Cardiac muscle cell (in vitro differentiated cells and primary cell): ENCODE results near the gene IFRD2. TPM values are rescaled to one million over a fixed set of nuclear protein-coding genes. Genes with fewer than 3 reads are reported as not detected.
"Not testable (repeated sequence)": the region's sequence is repeated elsewhere in the genome, so short reads cannot be mapped to it uniquely, and the experiment has no call there.

Experiments used
- DNase-seq, 2 donors: peaks; one replicate each; pipeline versions ENCODE4 v3.0.0 to v3.0.0-alpha.2; 2010 to 2017; ENCODE audit warnings: low read depth in 1 of 2, low spot score in 1 of 2
- H3K27ac ChIP-seq: fragments of 200-600 bp; sonication (generic); 2 replicates; pipeline ENCODE4 v1.5.1; 2016
- H3K27me3 ChIP-seq: fragments of 200-600 bp; sonication (generic); 2 replicates; pipeline ENCODE4 v1.6.0; 2016; ENCODE audit warnings: control low read depth
- H3K36me3 ChIP-seq: fragments of 200-600 bp; sonication (generic); 2 replicates; pipeline ENCODE4 v1.5.1; 2016; ENCODE audit warnings: control low read depth
- H3K4me1 ChIP-seq: fragments of 200-600 bp; sonication (generic); 2 replicates; pipeline ENCODE4 v1.8.1; 2017; ENCODE audit warnings: low read depth, mild to moderate bottlenecking, mixed run types
- H3K4me3 ChIP-seq: fragments of 200-600 bp; sonication (generic); 2 replicates; pipeline ENCODE4 v1.5.1; 2016; ENCODE audit warnings: mild to moderate bottlenecking
- H3K9me3 ChIP-seq: fragments of 200-600 bp; sonication (generic); 2 replicates; pipeline ENCODE4 v1.5.1; 2017; ENCODE audit warnings: low read depth, mild to moderate bottlenecking, control low read depth
- polyA plus RNA-seq: library from polyadenylated mRNA; unstranded; fragments of >200 nt; fragmentation: Nextera tagmentation; extraction: Ambion mirVana; gene quantifications from 2 replicates; pipeline ENCODE4 v1.2.1, GENCODE V29; 2016
- total RNA-seq: library from RNA; depleted of rRNA; stranded (reverse); fragments of >200 nt; gene quantifications from 2 replicates; pipeline ENCODE4 v1.2.3, GENCODE V29; 2016
- TF ChIP-seq, protein P1 (sequence below): IDR thresholded peaks from 2 replicates; pipeline ENCODE4 v1.5.1; 2012; ENCODE audit warnings: low read depth, mild to moderate bottlenecking, low read length

Gene IFRD2
- total and polyA plus RNA-seq, 2 experiments from 2014 or later, result 61.0 to 110 TPM

- TF ChIP-seq, protein P1, sequence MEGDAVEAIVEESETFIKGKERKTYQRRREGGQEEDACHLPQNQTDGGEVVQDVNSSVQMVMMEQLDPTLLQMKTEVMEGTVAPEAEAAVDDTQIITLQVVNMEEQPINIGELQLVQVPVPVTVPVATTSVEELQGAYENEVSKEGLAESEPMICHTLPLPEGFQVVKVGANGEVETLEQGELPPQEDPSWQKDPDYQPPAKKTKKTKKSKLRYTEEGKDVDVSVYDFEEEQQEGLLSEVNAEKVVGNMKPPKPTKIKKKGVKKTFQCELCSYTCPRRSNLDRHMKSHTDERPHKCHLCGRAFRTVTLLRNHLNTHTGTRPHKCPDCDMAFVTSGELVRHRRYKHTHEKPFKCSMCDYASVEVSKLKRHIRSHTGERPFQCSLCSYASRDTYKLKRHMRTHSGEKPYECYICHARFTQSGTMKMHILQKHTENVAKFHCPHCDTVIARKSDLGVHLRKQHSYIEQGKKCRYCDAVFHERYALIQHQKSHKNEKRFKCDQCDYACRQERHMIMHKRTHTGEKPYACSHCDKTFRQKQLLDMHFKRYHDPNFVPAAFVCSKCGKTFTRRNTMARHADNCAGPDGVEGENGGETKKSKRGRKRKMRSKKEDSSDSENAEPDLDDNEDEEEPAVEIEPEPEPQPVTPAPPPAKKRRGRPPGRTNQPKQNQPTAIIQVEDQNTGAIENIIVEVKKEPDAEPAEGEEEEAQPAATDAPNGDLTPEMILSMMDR, result peak; percentile 76
- H3K27me3 ChIP-seq, result peaks cover 35% of the 10 kb centered on the region
- H3K4me3 ChIP-seq, result no peak overlapping the region
- no peak overlapping the region for H3K27ac ChIP-seq
- H3K36me3 ChIP-seq, result no peaks in the 10 kb centered on the region
- peaks cover 12% of the 10 kb centered on the region for H3K4me1 ChIP-seq
- no peaks in the 10 kb centered on the region for H3K9me3 ChIP-seq
- peak; percentile 66 to 82 for DNase-seq
Measured at GRCh38 chr3:50274371-50275104, 17.7 kb downstream of the IFRD2 start.

DNA sequence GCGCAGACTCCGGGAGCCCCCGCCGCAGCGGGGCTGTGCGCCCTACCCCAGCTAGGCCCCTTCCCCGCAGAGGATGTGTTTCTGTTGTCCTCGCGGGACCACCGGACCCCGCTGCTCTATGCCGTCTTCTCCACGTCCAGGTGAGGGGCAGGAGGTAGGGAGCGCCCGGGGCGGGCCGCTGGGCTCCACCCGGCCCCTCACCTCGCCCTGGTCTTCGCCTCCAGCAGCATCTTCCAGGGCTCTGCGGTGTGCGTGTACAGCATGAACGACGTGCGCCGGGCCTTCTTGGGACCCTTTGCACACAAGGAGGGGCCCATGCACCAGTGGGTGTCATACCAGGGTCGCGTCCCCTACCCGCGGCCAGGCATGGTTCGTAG, 18.6 kb downstream of the IFRD2 start:
- TF ChIP-seq, protein P1, result no peak
- no peak overlapping the region for H3K4me3 ChIP-seq
- DNase-seq, result no peak
- peaks cover 4% of the 10 kb centered on the region for H3K4me1 ChIP-seq
- H3K27me3 ChIP-seq, result peaks cover 35% of the 10 kb centered on the region
- H3K9me3 ChIP-seq, result no peaks in the 10 kb centered on the region
- no peaks in the 10 kb centered on the region for H3K36me3 ChIP-seq
- H3K27ac ChIP-seq, result no peak overlapping the region

DNA sequence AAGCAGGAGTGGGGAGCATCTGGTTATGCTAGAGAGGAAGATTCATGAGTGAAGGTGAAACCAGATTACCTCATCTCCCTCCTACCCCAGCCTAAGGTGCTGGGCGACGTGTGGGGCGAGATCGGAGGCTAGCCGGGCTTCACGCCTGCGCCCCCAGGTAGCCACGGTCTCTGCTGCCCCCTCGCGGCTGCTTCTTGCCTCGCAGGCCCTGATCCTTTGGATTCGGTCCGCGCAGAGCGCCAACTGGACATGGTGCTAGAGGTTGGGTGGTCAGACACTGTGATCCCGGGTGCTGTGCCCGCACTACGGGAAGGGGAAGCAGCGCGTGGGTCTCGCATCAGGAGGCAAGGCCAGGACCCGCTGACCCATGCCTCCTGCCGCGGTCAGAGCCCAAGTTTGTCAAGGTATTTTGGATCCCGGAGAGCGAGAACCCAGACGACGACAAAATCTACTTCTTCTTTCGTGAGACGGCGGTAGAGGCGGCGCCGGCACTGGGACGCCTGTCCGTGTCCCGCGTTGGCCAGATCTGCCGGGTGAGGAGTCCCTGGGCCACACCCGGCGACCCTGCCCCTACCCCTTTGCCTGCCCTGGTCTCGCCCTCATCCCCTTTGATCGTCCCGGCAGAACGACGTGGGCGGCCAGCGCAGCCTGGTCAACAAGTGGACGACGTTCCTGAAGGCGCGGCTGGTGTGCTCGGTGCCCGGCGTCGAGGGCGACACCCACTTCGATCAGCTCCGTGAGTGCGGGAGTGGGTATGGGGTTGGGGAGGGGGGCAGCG, 19.1 kb downstream of the IFRD2 start:
- Histone ChIP-seq H3K4me3 (no peak overlapping the region), H3K27me3 (peaks cover 35% of the 10 kb centered on the region), H3K9me3 (no peaks in the 10 kb centered on the region), H3K36me3 (no peaks in the 10 kb centered on the region), H3K27ac (no peak overlapping the region), H3K4me1 (no peaks in the 10 kb centered on the region)
- peak; percentile 77 to 87 for DNase-seq
- TF ChIP-seq, protein P1, result peak; percentile 93

DNA sequence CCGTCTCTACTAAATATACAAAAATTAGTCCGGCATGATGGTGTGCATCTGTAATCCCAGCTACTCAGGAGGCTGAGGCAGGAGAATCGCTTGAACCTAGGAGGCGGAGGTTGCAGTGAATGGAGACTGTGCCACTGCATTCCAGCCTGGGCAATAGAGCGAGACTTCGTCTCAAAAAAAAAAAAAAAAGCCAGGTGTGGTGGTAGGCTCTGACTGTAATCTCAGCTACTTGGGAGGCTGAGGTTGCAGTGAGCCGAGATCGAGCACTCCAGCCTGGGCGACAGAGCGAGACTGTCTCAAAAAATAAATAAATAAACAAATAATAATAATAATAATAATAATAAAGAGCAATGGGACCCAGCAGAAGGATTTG, 19.7 kb downstream of the IFRD2 start:
- not testable (repeated sequence) for H3K4me3 ChIP-seq

DNA sequence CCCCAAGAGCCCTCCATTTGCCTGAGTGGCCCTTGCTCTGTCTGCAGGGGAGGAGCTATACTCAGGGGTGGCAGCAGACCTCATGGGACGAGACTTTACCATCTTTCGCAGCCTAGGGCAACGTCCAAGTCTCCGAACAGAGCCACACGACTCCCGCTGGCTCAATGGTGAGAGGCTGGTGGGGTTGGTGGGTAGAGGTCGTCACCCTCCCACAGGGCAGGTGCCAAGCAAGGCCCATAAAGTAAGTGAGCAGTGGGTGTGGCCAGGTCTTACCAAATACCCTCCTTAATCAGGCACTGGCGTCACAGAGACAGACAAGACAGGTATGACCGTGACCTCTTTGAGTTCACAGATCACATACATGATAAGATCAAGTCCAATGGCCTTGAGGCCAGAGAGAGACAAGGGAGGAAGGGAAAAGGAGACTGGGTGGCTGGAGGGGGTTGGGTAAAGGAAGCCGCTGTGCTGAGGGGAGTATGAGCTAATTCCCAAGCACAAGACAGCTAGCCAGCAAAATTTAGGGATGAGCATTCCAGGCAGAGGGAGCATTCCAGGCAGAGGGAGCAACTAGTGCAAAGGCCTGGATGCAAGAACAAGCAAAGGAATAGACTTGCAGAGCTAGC, 20.8 kb downstream of the IFRD2 start:
- Histone ChIP-seq H3K4me3 (no peak overlapping the region), H3K27ac (no peak overlapping the region), H3K36me3 (no peaks in the 10 kb centered on the region), H3K4me1 (peaks cover 15% of the 10 kb centered on the region), H3K27me3 (peaks cover 33% of the 10 kb centered on the region), H3K9me3 (no peaks in the 10 kb centered on the region)
- TF ChIP-seq, protein P1, result no peak
- no peak for DNase-seq

More for the DNA sequence above, 19.7 kb downstream of the IFRD2 start:
- H3K27ac ChIP-seq, DNase-seq, H3K9me3 ChIP-seq, H3K36me3 ChIP-seq, H3K4me1 ChIP-seq: not testable (repeated sequence)
- peaks cover 35% of the 10 kb centered on the region for H3K27me3 ChIP-seq
